Measurements from ENCODE around the gene C4BPB. TPM values are rescaled to one million over a fixed set of nuclear protein-coding genes. Genes with fewer than 3 reads are reported as not detected.

C4BPB gene
- total and polyA plus RNA-seq, 2 donors from 2014 or later: 0.49 to 1.3 TPM

- H3K4me3 ChIP-seq (ENCODE audit: low read length in 3 of 3): no peak overlapping the region
- H3K36me3 ChIP-seq (ENCODE audit: control insufficient read depth in 2 of 3, insufficient read depth in 3 of 3, low read length in 3 of 3): no peaks in the 10 kb centered on the region
- H3K4me1 ChIP-seq (ENCODE audit: control insufficient read depth in 2 of 3, insufficient read depth in 2 of 3, low read depth in 1 of 3, low read length in 3 of 3): no peaks in the 10 kb centered on the region
- DNase-seq (no peak), FAIRE-seq (no peak)
- no peaks in the 10 kb centered on the region for H3K9me3 ChIP-seq (ENCODE audit: control insufficient read depth in 2 of 3, insufficient read depth in 1 of 3, low read length in 3 of 3)
- H3K9ac ChIP-seq (ENCODE audit: low read length in 3 of 3): no peak overlapping the region
- TF ChIP-seq CTCF (IDR thresholded peaks at IDR 0.05; ENCODE audit: borderline replicate concordance, extremely low read depth, insufficient read depth): no peak
- no peak overlapping the region for H3K27ac ChIP-seq (ENCODE audit: low read depth in 2 of 2, low read length in 2 of 2)
- H3K27me3 ChIP-seq (ENCODE audit: control insufficient read depth, insufficient read depth, low read length): no peaks in the 10 kb centered on the region
- intact Hi-C loops (cut with DNase I): no loop called here
Measured at GRCh38 chr1:207139616-207140015, 51.0 kb downstream of the C4BPB start.

- no peak for TF ChIP-seq CTCF (IDR thresholded peaks at IDR 0.05; ENCODE audit: borderline replicate concordance, extremely low read depth, insufficient read depth)
- no peaks in the 10 kb centered on the region for H3K9me3 ChIP-seq (ENCODE audit: control insufficient read depth in 2 of 3, insufficient read depth in 1 of 3, low read length in 3 of 3)
- no peaks in the 10 kb centered on the region for H3K4me1 ChIP-seq (ENCODE audit: control insufficient read depth in 2 of 3, insufficient read depth in 2 of 3, low read depth in 1 of 3, low read length in 3 of 3)
- no peak overlapping the region for H3K4me3 ChIP-seq (ENCODE audit: low read length in 3 of 3)
- H3K27ac ChIP-seq (ENCODE audit: low read depth in 2 of 2, low read length in 2 of 2): no peak overlapping the region
- H3K27me3 ChIP-seq (ENCODE audit: control insufficient read depth, insufficient read depth, low read length): no peaks in the 10 kb centered on the region
- DNase-seq (no peak), FAIRE-seq (no peak)
- no peaks in the 10 kb centered on the region for H3K36me3 ChIP-seq (ENCODE audit: control insufficient read depth in 2 of 3, insufficient read depth in 3 of 3, low read length in 3 of 3)
- intact Hi-C loops (cut with DNase I): no loop called here
- H3K9ac ChIP-seq (ENCODE audit: low read length in 3 of 3): no peak overlapping the region
Measured at GRCh38 chr1:207140536-207140935, 51.9 kb downstream of the C4BPB start.

GRCh38 chr1:207145401-207146058 is 56.9 kb downstream of the C4BPB start:
- Histone ChIP-seq H3K9me3 (ENCODE audit: control insufficient read depth in 2 of 3, insufficient read depth in 1 of 3, low read length in 3 of 3) (no peaks in the 10 kb centered on the region), H3K36me3 (ENCODE audit: control insufficient read depth in 2 of 3, insufficient read depth in 3 of 3, low read length in 3 of 3) (no peaks in the 10 kb centered on the region), H3K27ac (ENCODE audit: low read depth in 2 of 2, low read length in 2 of 2) (no peak overlapping the region), H3K4me1 (ENCODE audit: control insufficient read depth in 2 of 3, insufficient read depth in 2 of 3, low read depth in 1 of 3, low read length in 3 of 3) (no peaks in the 10 kb centered on the region), H3K9ac (ENCODE audit: low read length in 3 of 3) (no peak overlapping the region), H3K27me3 (ENCODE audit: control insufficient read depth, insufficient read depth, low read length) (no peaks in the 10 kb centered on the region), H3K4me3 (ENCODE audit: low read length in 3 of 3) (no peak overlapping the region)
- no peak for TF ChIP-seq CTCF (IDR thresholded peaks at IDR 0.05; ENCODE audit: borderline replicate concordance, extremely low read depth, insufficient read depth)
- no peak for DNase-seq
- FAIRE-seq: no peak
- intact Hi-C loops (cut with DNase I): no loop called here

Other genes starting within 250 kb of the C4BPB start
- not detected for gene IL20, start 223.2 kb upstream of the C4BPB start, total RNA-seq
- gene IL20, start 223.2 kb upstream of the C4BPB start, polyA plus RNA-seq (ENCODE audit: insufficient read depth, low read depth, low replicate concordance): not detected
- gene IL24, start 191.4 kb upstream of the C4BPB start, total RNA-seq: not detected
- not detected for gene IL24, start 191.4 kb upstream of the C4BPB start, polyA plus RNA-seq (ENCODE audit: insufficient read depth, low read depth, low replicate concordance)
- 16.7 TPM for gene FCMR, start 166.9 kb upstream of the C4BPB start, total RNA-seq
- gene FCMR, start 166.9 kb upstream of the C4BPB start, polyA plus RNA-seq (ENCODE audit: insufficient read depth, low read depth, low replicate concordance): 1.3 TPM
- 841 TPM for gene PIGR, start 142.4 kb upstream of the C4BPB start, total RNA-seq
- 187 TPM for gene PIGR, start 142.4 kb upstream of the C4BPB start, polyA plus RNA-seq (ENCODE audit: insufficient read depth, low read depth, low replicate concordance)
- 1.8 TPM for gene FCAMR, start 118.4 kb upstream of the C4BPB start, total RNA-seq
- 34.6 TPM for gene FCAMR, start 118.4 kb upstream of the C4BPB start, polyA plus RNA-seq (ENCODE audit: insufficient read depth, low read depth, low replicate concordance)
- gene C1orf116, start 56.1 kb upstream of the C4BPB start, total RNA-seq: 19.6 TPM
- 11.9 TPM for gene C1orf116, start 56.1 kb upstream of the C4BPB start, polyA plus RNA-seq (ENCODE audit: insufficient read depth, low read depth, low replicate concordance)
- 6.2 TPM for gene YOD1, start 37.7 kb upstream of the C4BPB start, total RNA-seq
- 2.7 TPM for gene YOD1, start 37.7 kb upstream of the C4BPB start, polyA plus RNA-seq (ENCODE audit: insufficient read depth, low read depth, low replicate concordance)
- 20.6 TPM for gene PFKFB2, start 35.6 kb upstream of the C4BPB start, total RNA-seq
- 21.7 TPM for gene PFKFB2, start 35.6 kb upstream of the C4BPB start, polyA plus RNA-seq (ENCODE audit: insufficient read depth, low read depth, low replicate concordance)
- 45.7 TPM for gene C4BPA, start 15.4 kb downstream of the C4BPB start, total RNA-seq
- gene C4BPA, start 15.4 kb downstream of the C4BPB start, polyA plus RNA-seq (ENCODE audit: insufficient read depth, low read depth, low replicate concordance): not detected
- 69.5 TPM for gene CD55, start 232.8 kb downstream of the C4BPB start, total RNA-seq
- gene CD55, start 232.8 kb downstream of the C4BPB start, polyA plus RNA-seq (ENCODE audit: insufficient read depth, low read depth, low replicate concordance): 28.8 TPM

Measured in kidney (tissue), 14 donors.